Measurements from ENCODE around the gene ITGB2.
"Not testable (repeated sequence)": the region's sequence is repeated elsewhere in the genome, so short reads cannot be mapped to it uniquely, and the experiment has no call there.

Gene ITGB2

GRCh38 chr21:44880405-44881197, 40.1 kb downstream of the ITGB2 start:
- no peak for DNase-seq

- DNase-seq, result not testable (repeated sequence)
Measured at GRCh38 chr21:44879238-44879637, 41.5 kb downstream of the ITGB2 start.

- DNase-seq, result no peak
Measured at GRCh38 chr21:44878053-44878982, 42.4 kb downstream of the ITGB2 start.

- DNase-seq, result no peak
Measured at GRCh38 chr21:44876849-44877575, 43.7 kb downstream of the ITGB2 start.

GRCh38 chr21:44875316-44875700, 45.4 kb downstream of the ITGB2 start:
- DNase-seq, result no peak

- peak in 1 of 2 experiments; percentile 57 for DNase-seq
Measured at GRCh38 chr21:44874497-44875315, 46.0 kb downstream of the ITGB2 start.

- peak in 1 of 2 experiments; percentile 59 for DNase-seq
Measured at GRCh38 chr21:44874240-44874496, 46.5 kb downstream of the ITGB2 start.

- peak; percentile 87 to 99 for DNase-seq
Measured at GRCh38 chr21:44873356-44874239, 47.1 kb downstream of the ITGB2 start, which contains the start of gene PTTG1IP. TSS of gene PTTG1IP (minus strand) at chr21:44873690. CDS start at chr21:44873616, 74 bp downstream.

GRCh38 chr21:44872649-44873355, 47.9 kb downstream of the ITGB2 start:
- peak in 1 of 2 experiments; percentile 45 for DNase-seq

GRCh38 chr21:44872323-44872648, 48.4 kb downstream of the ITGB2 start:
- no peak for DNase-seq

- no peak for DNase-seq
Measured at GRCh38 chr21:44871576-44872269, 49.0 kb downstream of the ITGB2 start.

GRCh38 chr21:44870748-44871495, 49.8 kb downstream of the ITGB2 start:
- DNase-seq, result no peak

- no peak for DNase-seq
Measured at GRCh38 chr21:44869781-44870747, 50.6 kb downstream of the ITGB2 start.

- DNase-seq, result no peak
Measured at GRCh38 chr21:44868707-44869106, 52.0 kb downstream of the ITGB2 start.

GRCh38 chr21:44867999-44868700, 52.5 kb downstream of the ITGB2 start:
- no peak for DNase-seq

GRCh38 chr21:44867464-44867863, 53.2 kb downstream of the ITGB2 start:
- no peak for DNase-seq

GRCh38 chr21:44866780-44867179, 53.9 kb downstream of the ITGB2 start:
- DNase-seq, result no peak

Measured in NCI-H526 (cell line).